Mesenchymal stem cell (in vitro differentiated cells and primary cell): Measurements from ENCODE around the gene SRGAP1.

Experiments used
- DNase-seq: peaks from one replicate; pipeline ENCODE4 v3.0.0-alpha.2; 2013
- H2AFZ ChIP-seq: one replicate; pipeline ENCODE4 v1.6.1; 2013; ENCODE audit warnings: low read depth, mild to moderate bottlenecking, control low read depth, inconsistent platforms, low read length, moderate library complexity
- H2AK5ac ChIP-seq: 2 replicates; pipeline ENCODE4 v1.6.1; 2013; ENCODE audit warnings: low read length, moderate library complexity, mild to moderate bottlenecking, inconsistent platforms; ENCODE audit not compliant: severe bottlenecking
- H2BK120ac ChIP-seq: one replicate; pipeline ENCODE4 v1.6.1; 2013; ENCODE audit warnings: low read depth, mild to moderate bottlenecking, inconsistent platforms, low read length, moderate library complexity
- H2BK12ac ChIP-seq, 2 experiments: one replicate each; pipeline ENCODE4 v1.6.1; 2013; ENCODE audit warnings: inconsistent platforms in 2 of 2, low read length in 2 of 2, mild to moderate bottlenecking in 2 of 2, moderate library complexity in 2 of 2, control low read depth in 1 of 2
- H2BK15ac ChIP-seq: one replicate; pipeline ENCODE4 v1.6.1; 2013; ENCODE audit warnings: mild to moderate bottlenecking, low read depth, inconsistent platforms; ENCODE audit not compliant: poor library complexity, severe bottlenecking
- H2BK5ac ChIP-seq: 2 replicates; pipeline ENCODE4 v1.6.1; 2013; ENCODE audit warnings: low read depth, mild to moderate bottlenecking, low read length, control low read depth, inconsistent platforms; ENCODE audit not compliant: poor library complexity, severe bottlenecking
- H3K14ac ChIP-seq, 2 experiments: one replicate each; pipeline ENCODE4 v1.6.1; 2013; ENCODE audit warnings: inconsistent platforms in 2 of 2, low read length in 2 of 2, control low read depth in 1 of 2, mild to moderate bottlenecking in 1 of 2, moderate library complexity in 1 of 2
- H3K18ac ChIP-seq, 2 experiments: one replicate each; pipeline ENCODE4 v1.6.1; 2013; ENCODE audit warnings: inconsistent platforms in 2 of 2, low read length in 2 of 2, control low read depth in 1 of 2, low read depth in 1 of 2, mild to moderate bottlenecking in 1 of 2
- H3K23ac ChIP-seq, 2 experiments: one replicate each; pipeline ENCODE4 v1.6.1; 2013; ENCODE audit warnings: inconsistent platforms in 2 of 2, low read length in 2 of 2, mild to moderate bottlenecking in 2 of 2, moderate library complexity in 2 of 2, control low read depth in 1 of 2
- H3K27ac ChIP-seq: 2 replicates; pipeline ENCODE4 v1.5.1; 2013; ENCODE audit warnings: mild to moderate bottlenecking, moderate library complexity, low read length, control low read depth, inconsistent platforms; ENCODE audit not compliant: poor library complexity, severe bottlenecking
- H3K27me3 ChIP-seq, 2 experiments: 2 replicates each; pipeline versions ENCODE4 v1.6.1 to v1.7.0; 2013; ENCODE audit warnings: low read length in 2 of 2, mild to moderate bottlenecking in 2 of 2, moderate library complexity in 2 of 2, control low read depth in 1 of 2, inconsistent platforms in 1 of 2; ENCODE audit not compliant: control insufficient read depth in 1 of 2, insufficient read depth in 1 of 2
- H3K36me3 ChIP-seq, 2 experiments: 2 replicates each; pipeline versions ENCODE4 v1.6.1 to v1.7.0; 2013; ENCODE audit warnings: low read length in 2 of 2, control low read depth in 1 of 2, inconsistent platforms in 1 of 2, low read depth in 1 of 2, mild to moderate bottlenecking in 1 of 2; ENCODE audit not compliant: insufficient read depth in 2 of 2, control insufficient read depth in 1 of 2
- H3K4ac ChIP-seq, 2 experiments: one replicate each; pipeline ENCODE4 v1.6.1; 2013; ENCODE audit warnings: inconsistent platforms in 2 of 2, low read length in 2 of 2, mild to moderate bottlenecking in 2 of 2, moderate library complexity in 2 of 2, control low read depth in 1 of 2, low read depth in 1 of 2
- H3K4me1 ChIP-seq: 2 replicates; pipeline ENCODE4 v1.6.1; 2013; ENCODE audit warnings: low read depth, low read length, control low read depth; ENCODE audit not compliant: control insufficient read depth, insufficient read depth
- H3K4me2 ChIP-seq: 2 replicates; pipeline ENCODE4 v1.6.1; 2013; ENCODE audit warnings: low read length, mild to moderate bottlenecking, inconsistent platforms; ENCODE audit not compliant: poor library complexity, severe bottlenecking
- H3K4me3 ChIP-seq, 2 experiments: 2 replicates each; pipeline versions ENCODE4 v1.5.1 to v1.7.0; 2013; ENCODE audit warnings: low read length in 2 of 2, mild to moderate bottlenecking in 2 of 2, control low read depth in 1 of 2, low read depth in 1 of 2; ENCODE audit not compliant: insufficient read depth in 1 of 2
- H3K79me1 ChIP-seq: replicated peaks from 2 replicates; pipeline ENCODE4 v1.6.1; 2013; ENCODE audit warnings: mild to moderate bottlenecking, control low read depth, low read length, inconsistent platforms; ENCODE audit not compliant: poor library complexity, severe bottlenecking
- H3K9ac ChIP-seq: 2 replicates; pipeline ENCODE4 v1.7.0; 2013; ENCODE audit warnings: mild to moderate bottlenecking, low read length, moderate library complexity
- H3K9me3 ChIP-seq: 2 replicates; pipeline ENCODE4 v1.7.0; 2013; ENCODE audit warnings: mild to moderate bottlenecking, low read length; ENCODE audit not compliant: control insufficient read depth
- H4K8ac ChIP-seq: one replicate; pipeline ENCODE4 v1.6.1; 2013; ENCODE audit warnings: inconsistent platforms, mild to moderate bottlenecking, low read length, moderate library complexity
- H4K91ac ChIP-seq: one replicate; pipeline ENCODE4 v1.6.1; 2013; ENCODE audit warnings: mild to moderate bottlenecking, low read length, inconsistent platforms
- WGBS: methylation state at CpG from one replicate; pipeline ENCODE4 v1.1.7; 2013; ENCODE audit warnings: mixed read lengths; 5-methylcytosine and 5-hydroxymethylcytosine counted together

The SRGAP1 gene

GRCh38 chr12:64058541-64059265, 214.2 kb downstream of the SRGAP1 start:
- no peak overlapping the region for H2BK5ac ChIP-seq
- H3K27ac ChIP-seq: no peak overlapping the region
- peaks cover 3 to 46% of the 10 kb centered on the region in 2 experiments for H3K36me3 ChIP-seq
- H4K91ac ChIP-seq: no peak overlapping the region
- no peak overlapping the region for H3K23ac ChIP-seq
- peak overlapping the region; percentile 47 for H3K9ac ChIP-seq
- H2BK120ac ChIP-seq: no peak overlapping the region
- H3K79me1 ChIP-seq: peaks cover 8% of the 10 kb centered on the region
- DNase-seq: no peak
- no peak overlapping the region for H3K4ac ChIP-seq
- H2BK15ac ChIP-seq: no peak overlapping the region
- no peak overlapping the region for H4K8ac ChIP-seq
- H3K27me3 ChIP-seq: no peaks in the 10 kb centered on the region
- H3K4me1 ChIP-seq: no peaks in the 10 kb centered on the region
- no peaks in the 10 kb centered on the region for H3K9me3 ChIP-seq
- no peak overlapping the region for H3K4me3 ChIP-seq
- H2AK5ac ChIP-seq: no peak overlapping the region
- H3K4me2 ChIP-seq: no peak overlapping the region
- H2AFZ ChIP-seq: no peak overlapping the region
- 79% methylated on average over 2 of the region's 3 CpGs for WGBS
- no peak overlapping the region for H2BK12ac ChIP-seq
- no peak overlapping the region for H3K14ac ChIP-seq
- no peak overlapping the region for H3K18ac ChIP-seq

GRCh38 chr12:64059685-64060084, 215.2 kb downstream of the SRGAP1 start:
- no CpG with 5 or more reads among the region's 1 CpG for WGBS

DNA sequence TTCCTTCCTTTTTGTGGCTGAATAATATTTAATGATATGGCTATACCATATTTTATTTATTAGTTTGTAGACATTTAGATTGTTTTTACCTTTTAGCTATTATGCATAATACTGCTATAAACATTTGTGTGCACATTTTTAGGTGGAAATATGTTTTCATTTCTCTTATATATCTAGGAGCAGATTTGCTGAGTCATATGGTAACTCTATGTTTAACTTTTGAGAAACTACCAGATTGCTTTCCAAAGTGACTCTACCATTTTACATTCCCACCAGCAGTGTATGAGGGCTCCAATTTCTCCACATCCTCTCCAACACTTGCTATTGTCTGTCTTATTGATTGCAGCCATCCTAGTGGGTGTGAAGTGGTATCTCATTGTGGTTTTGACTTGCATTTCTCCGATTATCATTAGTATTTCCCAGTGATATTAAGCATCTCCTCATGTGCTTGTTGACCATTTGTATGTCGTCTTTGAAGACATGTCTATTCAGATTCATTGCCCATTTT, 217.4 kb downstream of the SRGAP1 start:
- Histone ChIP-seq H3K18ac (no peak overlapping the region), H3K4me3 (no peak overlapping the region), H4K91ac (no peak overlapping the region), H2BK5ac (no peak overlapping the region), H3K27me3 (no peaks in the 10 kb centered on the region), H3K27ac (no peak overlapping the region), H4K8ac (no peak overlapping the region), H3K14ac (no peak overlapping the region), H3K79me1 (peaks cover 12% of the 10 kb centered on the region), H3K9me3 (no peaks in the 10 kb centered on the region), H3K4me1 (no peaks in the 10 kb centered on the region), H2BK12ac (no peak overlapping the region), H3K23ac (no peak overlapping the region), H3K36me3 (peaks cover 7 to 54% of the 10 kb centered on the region in 2 experiments), H2AFZ (no peak overlapping the region), H3K9ac (no peak overlapping the region), H2AK5ac (no peak overlapping the region), H3K4ac (no peak overlapping the region), H3K4me2 (no peak overlapping the region), H2BK15ac (no peak overlapping the region), H2BK120ac (no peak overlapping the region)
- WGBS: 71% methylated on average over 2 of the region's 2 CpGs
- no peak for DNase-seq

More at GRCh38 chr12:64059685-64060084, 215.2 kb downstream of the SRGAP1 start:
- no peak overlapping the region for H2BK15ac ChIP-seq
- no peak overlapping the region for H2BK5ac ChIP-seq
- H3K27me3 ChIP-seq: no peaks in the 10 kb centered on the region
- DNase-seq: no peak
- no peak overlapping the region for H4K8ac ChIP-seq
- no peaks in the 10 kb centered on the region for H3K9me3 ChIP-seq
- no peak overlapping the region for H2BK120ac ChIP-seq
- H4K91ac ChIP-seq: no peak overlapping the region
- peaks cover 11% of the 10 kb centered on the region for H3K79me1 ChIP-seq
- peak overlapping the region; percentile 47 for H3K9ac ChIP-seq
- H3K4me1 ChIP-seq: no peaks in the 10 kb centered on the region
- peaks cover 6 to 47% of the 10 kb centered on the region in 2 experiments for H3K36me3 ChIP-seq
- H3K27ac ChIP-seq: no peak overlapping the region
- H3K4me2 ChIP-seq: no peak overlapping the region
- H3K4ac ChIP-seq: no peak overlapping the region
- H2BK12ac ChIP-seq: no peak overlapping the region
- H3K14ac ChIP-seq: no peak overlapping the region
- H3K4me3 ChIP-seq: no peak overlapping the region
- H3K18ac ChIP-seq: no peak overlapping the region
- no peak overlapping the region for H2AK5ac ChIP-seq
- no peak overlapping the region for H2AFZ ChIP-seq
- no peak overlapping the region for H3K23ac ChIP-seq

DNA sequence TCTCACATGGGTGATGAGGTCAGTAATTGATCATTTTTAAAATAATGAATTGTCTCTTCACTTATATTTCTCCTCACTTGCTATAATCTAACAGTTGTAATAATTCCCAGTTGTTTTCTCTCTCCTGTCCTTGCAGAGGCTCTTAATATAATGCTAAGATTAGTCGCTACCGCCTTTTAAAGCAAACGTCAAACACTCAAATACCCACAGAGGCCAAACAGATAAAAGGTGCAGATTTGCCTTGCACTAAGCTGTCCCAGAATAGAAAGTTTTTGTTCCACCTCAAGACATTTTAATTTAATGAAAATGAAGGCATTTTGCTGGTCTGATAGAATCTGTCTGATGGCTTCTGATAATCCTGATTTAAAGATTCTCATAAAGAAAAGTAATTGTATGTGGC, 218.6 kb downstream of the SRGAP1 start:
- Histone ChIP-seq H3K14ac (no peak overlapping the region), H3K9me3 (no peaks in the 10 kb centered on the region), H2AFZ (no peak overlapping the region), H3K4me3 (no peak overlapping the region), H3K18ac (no peak overlapping the region), H2AK5ac (no peak overlapping the region), H3K9ac (no peak overlapping the region), H2BK15ac (no peak overlapping the region), H4K8ac (no peak overlapping the region), H2BK5ac (no peak overlapping the region), H2BK120ac (no peak overlapping the region), H3K36me3 (peaks cover 7 to 54% of the 10 kb centered on the region in 2 experiments), H3K4me2 (no peak overlapping the region), H3K27me3 (no peaks in the 10 kb centered on the region), H3K27ac (no peak overlapping the region), H4K91ac (no peak overlapping the region), H3K23ac (no peak overlapping the region), H3K79me1 (peaks cover 14% of the 10 kb centered on the region), H3K4me1 (no peaks in the 10 kb centered on the region), H2BK12ac (no peak overlapping the region), H3K4ac (no peak overlapping the region)
- DNase-seq: no peak
- 93% methylated on average over 3 of the region's 3 CpGs for WGBS
